Endothelial cell of umbilical vein (primary cell): ENCODE data around the gene RAB11B.
"Not testable (repeated sequence)": the region's sequence is repeated elsewhere in the genome, so short reads cannot be mapped to it uniquely, and the experiment has no call there.

ENCODE experiments used
- CTCF ChIP-seq, 2 donors: IDR thresholded peaks; 1 replicate in 1 of 2; 2 replicates in 1 of 2; pipeline ENCODE4 v1.5.1; 2011; ENCODE audit warnings: low read length in 2 of 2, mild to moderate bottlenecking in 2 of 2, moderate library complexity in 2 of 2, control low read depth in 1 of 2, inconsistent platforms in 1 of 2, low read depth in 1 of 2; ENCODE audit not compliant: insufficient read depth in 1 of 2; ENCODE audit errors: extremely low read depth in 1 of 2
- POLR2A ChIP-seq: IDR thresholded peaks from 2 replicates; pipeline ENCODE4 v1.6.1; 2012; ENCODE audit warnings: low read depth, mild to moderate bottlenecking, control low read depth, low read length

- not testable (repeated sequence) for TF ChIP-seq CTCF (IDR thresholded peaks at IDR 0.05; ENCODE audit: extremely low read depth in 1 of 2, insufficient read depth in 1 of 2, low read depth in 1 of 2, low read length in 2 of 2); POLR2A
Measured at GRCh38 chr19:8444140-8444676, 54.0 kb downstream of the RAB11B start.
